8988T (cell line): ENCODE data around the gene NME4.

Source experiments
- DNase-seq: peaks from one replicate; pipeline ENCODE4 v3.0.0; 2011

Gene NME4

GRCh38 chr16:440627-441026 lies 43.6 kb downstream of the NME4 start:
- no peak for DNase-seq

- no peak for DNase-seq
Measured at GRCh38 chr16:441447-441846, 44.4 kb downstream of the NME4 start.

GRCh38 chr16:442976-443375 lies 46.0 kb downstream of the NME4 start:
- no peak for DNase-seq

GRCh38 chr16:444027-444426 lies 47.0 kb downstream of the NME4 start:
- no peak for DNase-seq

GRCh38 chr16:445566-445965 lies 48.6 kb downstream of the NME4 start:
- DNase-seq = no peak
